ENCODE measurements around the gene SPEN.

Gene SPEN

DNA sequence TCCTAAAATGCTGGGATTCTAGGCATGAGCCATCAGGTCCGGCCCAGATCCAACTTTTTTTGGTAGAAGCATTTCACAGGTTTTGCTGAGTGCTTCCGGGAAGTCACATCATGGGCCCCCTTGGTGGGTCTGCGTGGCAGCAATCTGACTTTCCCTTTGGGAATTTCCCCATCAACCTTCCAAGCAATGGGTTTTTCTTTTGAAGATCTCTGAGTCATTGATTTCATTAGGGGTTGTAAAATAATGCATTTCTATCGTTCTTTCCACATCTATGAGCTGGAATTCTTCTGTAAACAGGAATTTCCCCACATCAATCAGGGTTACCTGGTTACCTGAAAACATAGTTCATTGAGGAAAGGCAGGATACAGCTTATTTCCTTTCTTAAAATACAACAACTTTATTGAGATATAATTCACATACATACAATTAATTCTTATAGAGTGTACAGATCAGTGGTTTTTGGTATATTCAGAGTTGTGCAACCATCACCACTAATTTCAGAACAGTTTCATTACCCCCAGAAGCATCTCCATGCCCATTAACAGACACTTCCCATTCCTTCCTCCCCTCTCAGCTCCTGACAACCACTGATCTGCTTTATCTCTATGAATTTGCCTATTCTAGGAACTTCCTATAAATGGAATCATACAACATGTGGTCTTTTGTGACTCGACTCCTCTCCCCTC is 138.2 kb downstream of the SPEN start:
- DNase-seq (ENCODE audit: low read depth in 2 of 2), result no peak

DNA sequence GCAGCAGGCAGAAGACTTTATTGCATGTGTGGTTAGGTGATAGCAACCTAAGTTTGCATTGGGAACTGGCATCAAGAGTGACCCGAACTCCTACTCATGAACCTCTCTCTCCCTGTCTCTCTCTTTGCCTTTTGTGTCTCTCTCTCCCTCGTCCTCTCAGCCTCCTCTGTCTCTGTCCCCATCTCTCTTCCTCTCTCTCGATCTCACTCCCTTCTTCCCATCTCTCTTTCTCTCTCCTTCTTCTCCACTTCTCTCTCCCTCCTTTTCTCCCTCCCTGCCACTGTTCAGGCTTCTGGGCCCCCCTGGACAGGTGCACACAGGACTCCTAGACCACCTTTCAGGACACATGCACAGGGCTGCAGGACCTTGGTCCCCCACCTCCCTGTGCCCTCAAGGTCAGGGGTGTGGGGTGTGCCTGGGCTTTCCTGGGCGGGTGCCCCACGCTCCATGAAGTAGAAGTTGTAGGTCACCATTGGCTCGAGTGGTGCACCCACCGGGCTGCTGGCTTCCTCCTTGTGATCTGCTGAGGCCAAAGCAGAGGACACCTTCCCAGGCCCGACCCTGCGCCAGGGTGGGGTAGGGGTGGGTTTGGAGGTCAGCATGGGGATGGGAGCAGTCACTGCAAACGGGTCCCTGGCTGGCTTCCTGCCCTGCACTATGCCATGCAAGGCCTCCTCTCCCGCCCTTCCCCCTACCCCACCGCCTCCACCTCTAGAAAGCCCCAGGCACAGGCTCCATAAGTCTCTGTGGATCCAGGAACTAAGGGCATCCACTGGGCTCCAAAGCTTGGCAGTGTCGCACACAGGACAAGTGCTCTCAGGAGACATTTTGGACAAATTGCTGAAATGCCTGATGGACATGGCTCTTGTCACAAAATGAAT is 141.6 kb downstream of the SPEN start:
- no peak for DNase-seq (ENCODE audit: low read depth in 2 of 2)

DNA sequence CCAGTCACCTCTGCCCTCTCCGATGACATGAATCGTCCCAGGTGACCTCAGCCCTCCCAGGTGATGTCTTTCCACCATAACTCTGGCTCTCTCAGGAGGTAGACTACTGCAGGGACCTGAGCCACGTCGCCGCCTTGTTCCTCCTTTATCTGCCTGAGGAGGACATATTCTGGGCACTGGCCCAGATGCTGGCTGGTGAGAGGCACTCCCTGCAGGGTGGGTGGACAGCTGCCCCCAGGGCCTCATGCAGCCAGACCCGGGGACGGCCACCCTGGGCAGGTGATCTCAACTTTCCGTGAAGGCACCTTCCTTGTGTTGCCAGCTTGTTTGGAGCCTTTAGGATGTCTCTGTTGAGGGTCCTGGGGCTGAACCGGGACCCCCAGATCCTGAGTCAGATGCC is 142.3 kb downstream of the SPEN start:
- DNase-seq (ENCODE audit: low read depth in 2 of 2), result no peak

All from stimulated activated CD4-positive, alpha-beta T cell treated with anti-CD3 and anti-CD28 coated beads, Interleukin-1b, Interleukin-23, amount 100 ng/mL, for 1 hour (primary cell).